ENCODE results near the gene TSPAN5. TPM values are rescaled to one million over a fixed set of nuclear protein-coding genes. Genes with fewer than 3 reads are reported as not detected.

The TSPAN5 gene
- total and polyA plus RNA-seq, 10 donors = 4.6 to 33.6 (median 22.9) TPM

- no peak for DNase-seq
- TF ChIP-seq CTCF (IDR thresholded peaks at IDR 0.05 in 8 of 11, conservative IDR thresholded peaks at IDR 0.05 in 3 of 11) = no peak
- no peak for TF ChIP-seq POLR2A (IDR thresholded peaks at IDR 0.05)
- no peak for TF ChIP-seq POLR2AphosphoS5 (IDR thresholded peaks at IDR 0.05)
- Histone ChIP-seq H3K27ac (no peak overlapping the region), H3K9me3 (no peaks in the 10 kb centered on the region), H3K27me3 (replicated peaks in 1 of 7) (no peaks in the 10 kb centered on the region), H3K4me3 (no peak overlapping the region), H3K36me3 (no peaks in the 10 kb centered on the region), H3K4me1 (peaks cover 0 to 38% (median 11%) of the 10 kb centered on the region in 6 donors)
- intact Hi-C loops (cut with DNase I; ENCODE audit: low total_unique reads) = no loop called here
- WGBS, 5 donors = 78 to 97% (median 88%) methylated on average over 5 of the region's 5 CpGs
Observed at GRCh38 chr4:98638661-98639060, 19.8 kb downstream of the TSPAN5 start.

- 87 to 100% (median 97%) methylated on average over 1 of the region's 1 CpG for WGBS, 5 donors
- no peak for DNase-seq
- Histone ChIP-seq H3K4me1 (peaks cover 0 to 15% (median 4%) of the 10 kb centered on the region in 6 donors), H3K36me3 (no peaks in the 10 kb centered on the region), H3K4me3 (no peak overlapping the region), H3K27ac (no peak overlapping the region), H3K9me3 (no peaks in the 10 kb centered on the region), H3K27me3 (replicated peaks in 1 of 7) (no peaks in the 10 kb centered on the region)
- TF ChIP-seq CTCF (IDR thresholded peaks at IDR 0.05 in 8 of 11, conservative IDR thresholded peaks at IDR 0.05 in 3 of 11) (no peak), POLR2AphosphoS5 (IDR thresholded peaks at IDR 0.05) (no peak), POLR2A (IDR thresholded peaks at IDR 0.05) (no peak)
- intact Hi-C loops (cut with DNase I; ENCODE audit: low total_unique reads) = no loop called here
Observed at GRCh38 chr4:98634061-98634460, 24.4 kb downstream of the TSPAN5 start.

GRCh38 chr4:98633159-98633558 is 25.3 kb downstream of the TSPAN5 start:
- H3K4me3 ChIP-seq = no peak overlapping the region
- TF ChIP-seq POLR2AphosphoS5 (IDR thresholded peaks at IDR 0.05) (no peak), POLR2A (IDR thresholded peaks at IDR 0.05) (no peak)
- H3K27ac ChIP-seq = no peak overlapping the region
- DNase-seq = no peak
- intact Hi-C loops (cut with DNase I; ENCODE audit: low total_unique reads) = no loop called here
- WGBS, 5 donors = 88 to 95% (median 92%) methylated on average over 3 of the region's 3 CpGs
- peaks cover 0 to 13% (median 3%) of the 10 kb centered on the region in 6 donors for H3K4me1 ChIP-seq
- H3K27me3 ChIP-seq (replicated peaks in 1 of 7) = no peaks in the 10 kb centered on the region
- no peaks in the 10 kb centered on the region for H3K9me3 ChIP-seq
- no peaks in the 10 kb centered on the region for H3K36me3 ChIP-seq

GRCh38 chr4:98632258-98632657 is 26.2 kb downstream of the TSPAN5 start:
- Histone ChIP-seq H3K27me3 (replicated peaks in 1 of 7) (no peaks in the 10 kb centered on the region), H3K4me3 (no peak overlapping the region), H3K27ac (no peak overlapping the region), H3K4me1 (peaks cover 0 to 18% (median 3%) of the 10 kb centered on the region in 6 donors), H3K9me3 (no peaks in the 10 kb centered on the region), H3K36me3 (no peaks in the 10 kb centered on the region)
- no peak for TF ChIP-seq CTCF (IDR thresholded peaks at IDR 0.05 in 8 of 11, conservative IDR thresholded peaks at IDR 0.05 in 3 of 11)
- no peak for TF ChIP-seq POLR2AphosphoS5 (IDR thresholded peaks at IDR 0.05)
- no peak for TF ChIP-seq POLR2A (IDR thresholded peaks at IDR 0.05)
- intact Hi-C loops (cut with DNase I; ENCODE audit: low total_unique reads) = no loop called here
- 87 to 91% (median 89%) methylated on average over 4 of the region's 4 CpGs for WGBS, 5 donors
- no peak for DNase-seq

- Histone ChIP-seq H3K27ac (no peak overlapping the region), H3K9me3 (no peaks in the 10 kb centered on the region), H3K27me3 (replicated peaks in 1 of 7) (no peaks in the 10 kb centered on the region), H3K4me1 (peaks cover 0 to 24% (median 6%) of the 10 kb centered on the region in 6 donors), H3K4me3 (no peak overlapping the region), H3K36me3 (no peaks in the 10 kb centered on the region)
- intact Hi-C loops (cut with DNase I; ENCODE audit: low total_unique reads) = no loop called here
- WGBS, 5 donors = 75 to 87% (median 77%) methylated on average over 3 of the region's 3 CpGs
- TF ChIP-seq POLR2AphosphoS5 (IDR thresholded peaks at IDR 0.05) = no peak
- no peak for DNase-seq
Observed at GRCh38 chr4:98631506-98631905, 26.9 kb downstream of the TSPAN5 start.
